ENCODE data around the gene TMEM178B.

- TF ChIP-seq EP300 (conservative IDR thresholded peaks at IDR 0.05; ENCODE audit: poor library complexity, severe bottlenecking) = no peak
- no peak for TF ChIP-seq POLR2AphosphoS5 (IDR thresholded peaks at IDR 0.05)
- no peak for TF ChIP-seq CTCF (IDR thresholded peaks at IDR 0.05; ENCODE audit: poor library complexity, severe bottlenecking)
- no peak for TF ChIP-seq MXI1 (conservative IDR thresholded peaks at IDR 0.05; ENCODE audit: poor library complexity, severe bottlenecking)
- TF ChIP-seq REST (IDR thresholded peaks at IDR 0.05; ENCODE audit: borderline replicate concordance) = no peak
- TF ChIP-seq EZH2 (IDR thresholded peaks at IDR 0.05; ENCODE audit: borderline replicate concordance, insufficient read depth, low read length, poor library complexity, severe bottlenecking) = no peak
- no peak for TF ChIP-seq SMC3 (conservative IDR thresholded peaks at IDR 0.05; ENCODE audit: poor library complexity)
- TF ChIP-seq RAD21 (conservative IDR thresholded peaks at IDR 0.05) = no peak
- TF ChIP-seq TAF1 (IDR thresholded peaks at IDR 0.05; ENCODE audit: low read depth) = no peak
Measured at GRCh38 chr7:141165521-141165920, 91.7 kb downstream of the TMEM178B start.

All from neural cell (in vitro differentiated cells).